HEK293 (cell line): Measurements from ENCODE around the gene ZBED1.

Experiments
- ZFP69B ChIP-seq: fragments of 450-650 bp; formaldehyde crosslinking; IDR thresholded peaks from 2 replicates; pipeline ENCODE4 v1.5.1; 2016; ENCODE audit warnings: missing biosample characterization, missing genetic modification characterization
- ZNF132 ChIP-seq: fragments of 450-650 bp; formaldehyde crosslinking; IDR thresholded peaks from 2 replicates; pipeline ENCODE4 v1.5.1; 2017; ENCODE audit warnings: missing biosample characterization, missing genetic modification characterization, borderline replicate concordance
- ZNF174 ChIP-seq: fragments of 450-650 bp; formaldehyde crosslinking; IDR thresholded peaks from 2 replicates; pipeline ENCODE4 v1.5.0; 2017; ENCODE audit warnings: missing biosample characterization, mild to moderate bottlenecking, missing genetic modification characterization
- ZNF24 ChIP-seq: fragments of 450-650 bp; formaldehyde crosslinking; IDR thresholded peaks from 2 replicates; pipeline ENCODE4 v1.5.1; 2016; ENCODE audit warnings: missing biosample characterization, missing genetic modification characterization
- ZNF791 ChIP-seq: fragments of 450-650 bp; formaldehyde crosslinking; IDR thresholded peaks from 2 replicates; pipeline ENCODE4 v1.5.1; 2016; ENCODE audit warnings: missing biosample characterization, missing genetic modification characterization
- TF ChIP-seq, protein P1 (sequence below): fragments of 450-650 bp; formaldehyde crosslinking; IDR thresholded peaks from 2 replicates; pipeline ENCODE4 v1.5.1; 2016; ENCODE audit warnings: missing biosample characterization, missing genetic modification characterization

DNA sequence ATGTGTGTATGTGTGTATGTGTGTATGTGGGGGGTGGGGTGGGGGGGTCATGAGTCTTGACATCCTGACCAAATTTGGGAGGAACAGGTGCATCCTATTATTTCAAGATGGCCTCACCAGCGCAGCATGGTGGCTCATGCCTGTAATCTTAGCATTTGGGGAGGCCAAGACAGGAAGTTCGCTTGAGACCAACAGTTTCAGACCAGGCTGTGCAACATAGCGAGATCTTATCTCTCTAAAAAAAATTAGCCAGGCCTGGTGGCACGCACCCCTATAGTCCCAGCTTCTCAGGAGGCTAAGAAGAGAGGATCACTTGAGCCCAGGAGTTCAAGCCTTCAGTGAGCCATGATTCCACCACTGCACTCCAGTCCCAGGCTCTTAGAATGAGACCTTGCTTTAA lies 47.0 kb upstream of the ZBED1 start:
- TF ChIP-seq ZNF174 (tag by site-specific recombination) (no peak), ZNF791 (tag by site-specific recombination) (no peak), ZNF24 (tag by site-specific recombination) (no peak), ZFP69B (tag by site-specific recombination) (no peak), ZNF132 (tag by site-specific recombination) (no peak)
- TF ChIP-seq, protein P1, sequence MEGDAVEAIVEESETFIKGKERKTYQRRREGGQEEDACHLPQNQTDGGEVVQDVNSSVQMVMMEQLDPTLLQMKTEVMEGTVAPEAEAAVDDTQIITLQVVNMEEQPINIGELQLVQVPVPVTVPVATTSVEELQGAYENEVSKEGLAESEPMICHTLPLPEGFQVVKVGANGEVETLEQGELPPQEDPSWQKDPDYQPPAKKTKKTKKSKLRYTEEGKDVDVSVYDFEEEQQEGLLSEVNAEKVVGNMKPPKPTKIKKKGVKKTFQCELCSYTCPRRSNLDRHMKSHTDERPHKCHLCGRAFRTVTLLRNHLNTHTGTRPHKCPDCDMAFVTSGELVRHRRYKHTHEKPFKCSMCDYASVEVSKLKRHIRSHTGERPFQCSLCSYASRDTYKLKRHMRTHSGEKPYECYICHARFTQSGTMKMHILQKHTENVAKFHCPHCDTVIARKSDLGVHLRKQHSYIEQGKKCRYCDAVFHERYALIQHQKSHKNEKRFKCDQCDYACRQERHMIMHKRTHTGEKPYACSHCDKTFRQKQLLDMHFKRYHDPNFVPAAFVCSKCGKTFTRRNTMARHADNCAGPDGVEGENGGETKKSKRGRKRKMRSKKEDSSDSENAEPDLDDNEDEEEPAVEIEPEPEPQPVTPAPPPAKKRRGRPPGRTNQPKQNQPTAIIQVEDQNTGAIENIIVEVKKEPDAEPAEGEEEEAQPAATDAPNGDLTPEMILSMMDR (tag by site-specific recombination) = no peak
